ENCODE data around the gene AQR. TPM values are rescaled to one million over a fixed set of nuclear protein-coding genes. Genes with fewer than 3 reads are reported as not detected.
A peak's percentile ranks its signal among the peaks of the same experiment; 100 is the strongest.

The AQR gene
- total RNA-seq: 21.7 and 29.8 TPM in 2 replicates

DNA sequence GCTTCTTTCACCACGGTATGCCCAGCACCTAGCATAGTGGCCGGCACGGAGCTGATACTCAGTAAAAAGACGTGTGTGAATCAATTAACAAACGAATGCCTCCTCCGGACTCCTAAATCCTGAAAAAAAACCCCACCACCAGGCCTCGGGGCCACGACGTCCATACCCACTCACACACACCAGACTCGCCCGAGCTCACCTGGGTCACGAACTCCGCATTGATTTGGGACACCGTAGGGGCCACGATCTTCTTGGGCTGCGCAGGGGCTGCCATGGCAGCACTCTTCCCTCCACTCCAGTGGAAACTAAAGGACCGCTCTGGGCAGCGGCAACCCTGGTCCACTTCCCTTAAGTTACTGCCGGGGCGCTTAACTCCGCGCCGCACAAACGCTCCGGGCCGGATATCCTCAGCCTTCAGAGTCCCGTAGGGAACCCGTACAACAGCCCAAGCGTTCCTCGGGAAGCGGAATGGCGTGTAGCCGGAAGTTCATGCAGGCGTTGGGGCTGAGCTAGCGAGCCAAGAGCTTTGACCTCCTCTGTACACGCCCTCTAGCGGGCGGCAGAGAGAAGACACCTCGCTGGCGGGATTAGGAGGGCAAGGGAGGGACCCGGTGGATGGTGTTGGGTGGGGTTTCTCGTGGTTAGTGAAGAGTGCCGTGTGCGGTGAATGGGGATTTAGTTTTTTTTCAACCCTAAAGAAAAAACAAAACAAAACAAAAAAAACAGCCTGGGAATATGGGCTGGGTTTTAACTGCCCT is at the start of gene AQR:
AQR (minus strand) TSS at position 403 of the 758 bp plus-strand sequence; CDS start at position 274, 129 bp downstream.
- DNase-seq (ENCODE audit: low read depth): peak; percentile 92
- no peaks in the 10 kb centered on the region for H3K36me3 ChIP-seq (ENCODE audit: control insufficient read depth, insufficient read depth, low read length)
- H3K27me3 ChIP-seq (ENCODE audit: control insufficient read depth, insufficient read depth, low read length): no peaks in the 10 kb centered on the region
- peak; percentile 83 for TF ChIP-seq CTCF (IDR thresholded peaks at IDR 0.05; ENCODE audit: insufficient read depth, low read length, poor library complexity, severe bottlenecking)
- peak within 1 kb of the TSS; percentile 97 for H3K4me3 ChIP-seq (ENCODE audit: low read depth, low read length)

DNA sequence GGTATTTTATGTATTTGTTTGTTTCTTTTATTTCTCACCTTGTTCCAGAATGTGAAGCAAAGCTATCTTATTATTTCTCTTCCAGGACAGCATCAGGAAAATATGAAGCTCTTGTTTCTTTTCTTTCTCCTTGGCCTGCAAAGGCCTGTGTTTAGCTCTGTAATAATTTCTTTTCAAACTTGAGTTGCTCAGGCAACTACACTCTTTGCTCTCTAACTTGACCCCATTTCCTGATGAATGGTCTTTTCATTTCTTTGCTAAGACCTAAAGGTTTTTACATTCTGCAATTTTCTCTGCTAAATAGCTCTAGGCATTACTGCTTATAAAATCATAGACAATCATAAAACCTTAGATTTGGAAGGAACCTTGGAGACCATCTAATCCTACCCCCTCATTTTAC is 44.7 kb upstream of the AQR start:
- TF ChIP-seq CTCF (IDR thresholded peaks at IDR 0.05; ENCODE audit: insufficient read depth, low read length, poor library complexity, severe bottlenecking): no peak
- Histone ChIP-seq H3K27me3 (ENCODE audit: control insufficient read depth, insufficient read depth, low read length) (no peaks in the 10 kb centered on the region), H3K4me3 (ENCODE audit: low read depth, low read length) (no peak overlapping the region), H3K36me3 (ENCODE audit: control insufficient read depth, insufficient read depth, low read length) (no peaks in the 10 kb centered on the region)
- DNase-seq (ENCODE audit: low read depth): no peak

- DNase-seq (ENCODE audit: low read depth): no peak
- H3K36me3 ChIP-seq (ENCODE audit: control insufficient read depth, insufficient read depth, low read length): no peaks in the 10 kb centered on the region
- H3K27me3 ChIP-seq (ENCODE audit: control insufficient read depth, insufficient read depth, low read length): no peaks in the 10 kb centered on the region
- H3K4me3 ChIP-seq (ENCODE audit: low read depth, low read length): no peak overlapping the region
- TF ChIP-seq CTCF (IDR thresholded peaks at IDR 0.05; ENCODE audit: insufficient read depth, low read length, poor library complexity, severe bottlenecking): no peak
Measured at GRCh38 chr15:35013370-35013769, 43.8 kb upstream of the AQR start.

DNA sequence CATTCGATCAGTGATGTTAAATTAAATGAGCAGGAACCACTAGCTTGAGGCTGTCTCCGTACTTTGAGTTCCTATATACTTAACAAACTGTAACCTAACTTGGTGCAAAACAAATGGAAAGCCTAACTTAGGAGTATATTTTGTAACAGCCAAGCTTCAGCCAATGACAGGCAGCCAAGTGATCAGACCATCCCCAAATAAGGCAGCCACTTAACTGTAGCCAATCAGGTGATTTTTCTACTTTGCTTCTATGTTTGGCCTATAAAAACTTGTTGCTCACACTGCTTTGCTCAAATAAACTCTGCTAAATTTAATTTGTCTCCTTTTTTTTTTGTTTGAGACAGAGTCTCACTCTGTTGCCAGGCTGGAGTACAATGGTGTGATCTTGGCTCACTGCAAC is 37.9 kb upstream of the AQR start:
- no peak for TF ChIP-seq CTCF (IDR thresholded peaks at IDR 0.05; ENCODE audit: insufficient read depth, low read length, poor library complexity, severe bottlenecking)
- Histone ChIP-seq H3K36me3 (ENCODE audit: control insufficient read depth, insufficient read depth, low read length) (no peaks in the 10 kb centered on the region), H3K27me3 (ENCODE audit: control insufficient read depth, insufficient read depth, low read length) (no peaks in the 10 kb centered on the region), H3K4me3 (ENCODE audit: low read depth, low read length) (no peak overlapping the region)
- DNase-seq (ENCODE audit: low read depth): no peak

DNA sequence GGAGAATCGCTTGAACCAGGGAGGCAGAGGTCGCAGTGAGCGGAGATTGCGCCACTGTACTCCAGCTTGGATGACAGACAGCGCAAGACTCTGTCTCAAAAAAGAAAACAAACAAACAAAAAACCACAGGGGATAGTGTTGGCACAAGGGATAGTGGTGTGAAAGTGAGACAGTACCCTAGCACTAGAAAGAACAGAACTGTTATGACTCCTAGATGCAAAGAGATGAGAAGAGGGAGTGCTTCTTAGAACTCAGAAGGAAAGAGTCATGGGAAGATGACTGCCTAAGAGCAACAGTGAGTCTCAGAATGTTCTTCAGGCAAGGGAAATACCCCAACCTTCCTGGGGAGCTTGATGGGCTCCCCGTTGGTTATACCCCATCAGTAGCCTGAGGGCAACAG is 36.4 kb upstream of the AQR start:
- no peak for TF ChIP-seq CTCF (IDR thresholded peaks at IDR 0.05; ENCODE audit: insufficient read depth, low read length, poor library complexity, severe bottlenecking)
- H3K36me3 ChIP-seq (ENCODE audit: control insufficient read depth, insufficient read depth, low read length): no peaks in the 10 kb centered on the region
- no peak for DNase-seq (ENCODE audit: low read depth)
- H3K27me3 ChIP-seq (ENCODE audit: control insufficient read depth, insufficient read depth, low read length): no peaks in the 10 kb centered on the region
- H3K4me3 ChIP-seq (ENCODE audit: low read depth, low read length): no peak overlapping the region

DNA sequence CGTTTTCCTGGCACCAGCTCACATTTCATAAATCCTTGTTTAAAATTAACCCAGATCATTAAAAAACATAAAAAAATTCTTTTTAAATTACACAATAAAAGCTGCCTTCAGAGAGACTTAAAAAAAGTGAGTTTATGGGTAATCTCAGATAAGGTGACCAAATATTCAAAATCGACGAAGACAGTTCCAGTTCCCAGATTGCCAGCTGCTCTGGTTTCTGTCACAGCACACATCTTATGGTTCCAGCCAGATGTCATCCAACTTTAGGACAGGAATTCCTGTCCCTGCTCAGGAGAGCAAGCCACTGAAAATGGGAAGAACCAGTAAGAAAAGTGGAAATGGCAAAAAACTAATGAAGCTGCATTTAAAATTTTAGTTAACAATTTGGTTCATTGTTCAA is 34.4 kb upstream of the AQR start:
- H3K36me3 ChIP-seq (ENCODE audit: control insufficient read depth, insufficient read depth, low read length): no peaks in the 10 kb centered on the region
- no peak for TF ChIP-seq CTCF (IDR thresholded peaks at IDR 0.05; ENCODE audit: insufficient read depth, low read length, poor library complexity, severe bottlenecking)
- H3K27me3 ChIP-seq (ENCODE audit: control insufficient read depth, insufficient read depth, low read length): no peaks in the 10 kb centered on the region
- no peak overlapping the region for H3K4me3 ChIP-seq (ENCODE audit: low read depth, low read length)
- DNase-seq (ENCODE audit: low read depth): no peak

All from kidney epithelial cell (primary cell).